Left lobe of liver (tissue), 1 donor: ENCODE results near the gene PCK1. TPM values are rescaled to one million over a fixed set of nuclear protein-coding genes. Genes with fewer than 3 reads are reported as not detected.

Experiments
- total RNA-seq: library from RNA; stranded (reverse); gene quantifications from one replicate; pipeline ENCODE4 v1.2.1, GENCODE V29; 2021
- donor health status: DM: no; HTN: yes; CAD: no.

The PCK1 gene
- total RNA-seq, 1 donor from 2014 or later: 1,004 TPM

Other genes starting within 250 kb of the PCK1 start
- gene SPO11, start 231.3 kb upstream of the PCK1 start, total RNA-seq: not detected
- gene RAE1, start 209.9 kb upstream of the PCK1 start, total RNA-seq: 9.0 TPM
- 6.0 TPM for gene RBM38, start 169.7 kb upstream of the PCK1 start, total RNA-seq
- gene CTCFL, start 36.0 kb upstream of the PCK1 start, total RNA-seq: 0.15 TPM
- 0.08 TPM for gene ZBP1, start 59.3 kb downstream of the PCK1 start, total RNA-seq
- gene PMEPA1, start 148.9 kb downstream of the PCK1 start, total RNA-seq: 5.2 TPM